SK-N-SH treated with all-trans-retinoic acid at 6 μM for 48 hours (cell line): ENCODE measurements around the gene IGSF5.

Source experiments
- ATAC-seq: fragments of 200-7000 bp; cut with Tn5 transposase; 3 replicates; pipeline ENCODE4 v1.9.1; 2020; ENCODE audit warnings: mild to moderate bottlenecking, moderate library complexity
- ARNTL ChIP-seq: fragments of 450-650 bp; formaldehyde crosslinking; IDR thresholded peaks from 2 replicates; pipeline ENCODE4 v1.5.0; 2020; ENCODE audit warnings: low read depth, mild to moderate bottlenecking, moderate library complexity, borderline replicate concordance
- ESRRG ChIP-seq: fragments of 250-450 bp; sonication (Bioruptor Pico); IDR thresholded peaks from 2 replicates; pipeline ENCODE4 v1.6.1; 2021; ENCODE audit warnings: mild to moderate bottlenecking
- GLIS3 ChIP-seq: fragments of 250-450 bp; sonication (Bioruptor Pico); IDR thresholded peaks from 2 replicates; pipeline ENCODE4 v1.5.0; 2020; ENCODE audit warnings: mild to moderate bottlenecking, moderate library complexity
- OSR1 ChIP-seq: fragments of 250-450 bp; sonication (Bioruptor Pico); IDR thresholded peaks from 2 replicates; pipeline ENCODE4 v1.8.0; 2022; ENCODE audit warnings: moderate library complexity, mild to moderate bottlenecking, inconsistent platforms
- PPARA ChIP-seq: fragments of 250-450 bp; sonication (Bioruptor Pico); IDR thresholded peaks from 2 replicates; pipeline ENCODE4 v1.5.0; 2020; ENCODE audit warnings: mild to moderate bottlenecking, borderline replicate concordance
- RARB ChIP-seq: fragments of 250-450 bp; sonication (Bioruptor Pico); IDR thresholded peaks from 2 replicates; pipeline ENCODE4 v1.8.0; 2021; ENCODE audit warnings: mild to moderate bottlenecking, moderate library complexity
- SNAI2 ChIP-seq: fragments of 250-450 bp; sonication (Bioruptor Pico); IDR thresholded peaks from 2 replicates; pipeline ENCODE4 v1.5.0; 2020; ENCODE audit warnings: mild to moderate bottlenecking, moderate library complexity
- TOX ChIP-seq: fragments of 250-450 bp; sonication (Bioruptor Pico); IDR thresholded peaks from 2 replicates; pipeline ENCODE4 v1.8.0; 2021; ENCODE audit warnings: mild to moderate bottlenecking, moderate library complexity, borderline replicate concordance
- ZC3H10 ChIP-seq: fragments of 250-450 bp; sonication (Bioruptor Pico); IDR thresholded peaks from 2 replicates; pipeline ENCODE4 v1.5.1; 2021; ENCODE audit warnings: mild to moderate bottlenecking, moderate library complexity
- ZNF565 ChIP-seq: fragments of 450-650 bp; formaldehyde crosslinking; conservative IDR thresholded peaks from 2 replicates; pipeline ENCODE4 v1.5.0; 2020; ENCODE audit warnings: low read depth, mild to moderate bottlenecking, moderate library complexity
- ZNF70 ChIP-seq: fragments of 450-650 bp; formaldehyde crosslinking; IDR thresholded peaks from 2 replicates; pipeline ENCODE4 v1.5.0; 2020; ENCODE audit warnings: mild to moderate bottlenecking, moderate library complexity
- ZNF8 ChIP-seq: fragments of 450-650 bp; formaldehyde crosslinking; IDR thresholded peaks from 2 replicates; pipeline ENCODE4 v1.5.0; 2020; ENCODE audit warnings: mild to moderate bottlenecking, moderate library complexity
- TF ChIP-seq, protein P1 (sequence below): fragments of 250-450 bp; sonication (Bioruptor Pico); IDR thresholded peaks from 2 replicates; pipeline ENCODE4 v1.5.0; 2020; ENCODE audit warnings: mild to moderate bottlenecking, moderate library complexity
- TF ChIP-seq, protein P2 (sequence below): fragments of 250-450 bp; sonication (Bioruptor Pico); IDR thresholded peaks from 2 replicates; pipeline ENCODE4 v1.5.1; 2021; ENCODE audit warnings: mild to moderate bottlenecking, moderate library complexity
- TF ChIP-seq, protein P3 (sequence below): fragments of 250-450 bp; sonication (Bioruptor Pico); IDR thresholded peaks from 2 replicates; pipeline ENCODE4 v1.8.0; 2021; ENCODE audit warnings: low read depth, mild to moderate bottlenecking, moderate library complexity, borderline replicate concordance
- TF ChIP-seq, protein P4 (sequence below): fragments of 250-450 bp; sonication (Bioruptor Pico); IDR thresholded peaks from 2 replicates; pipeline ENCODE4 v1.8.0; 2020; ENCODE audit warnings: mild to moderate bottlenecking, moderate library complexity, borderline replicate concordance

Gene IGSF5

DNA sequence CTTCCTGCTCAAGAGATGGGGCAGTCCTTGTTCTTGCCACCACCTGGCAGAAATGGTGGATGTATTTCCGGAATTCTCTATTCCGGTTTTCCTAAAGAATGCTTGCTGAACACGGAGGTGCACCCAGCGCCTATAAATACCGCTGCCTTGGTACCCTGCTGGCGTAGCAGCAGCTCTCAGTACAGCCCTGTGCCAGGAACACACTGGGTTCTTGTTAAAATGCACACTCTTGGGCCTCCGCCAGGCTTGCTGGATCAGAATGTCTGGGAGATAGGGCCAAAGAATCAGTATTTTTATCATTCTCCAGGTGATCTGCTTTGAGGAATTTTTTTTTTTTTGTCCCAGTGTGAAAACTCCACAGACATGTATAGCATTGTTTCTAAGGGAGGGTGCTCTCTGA is 54.2 kb downstream of the IGSF5 start (continued):
- TF ChIP-seq, protein P1, sequence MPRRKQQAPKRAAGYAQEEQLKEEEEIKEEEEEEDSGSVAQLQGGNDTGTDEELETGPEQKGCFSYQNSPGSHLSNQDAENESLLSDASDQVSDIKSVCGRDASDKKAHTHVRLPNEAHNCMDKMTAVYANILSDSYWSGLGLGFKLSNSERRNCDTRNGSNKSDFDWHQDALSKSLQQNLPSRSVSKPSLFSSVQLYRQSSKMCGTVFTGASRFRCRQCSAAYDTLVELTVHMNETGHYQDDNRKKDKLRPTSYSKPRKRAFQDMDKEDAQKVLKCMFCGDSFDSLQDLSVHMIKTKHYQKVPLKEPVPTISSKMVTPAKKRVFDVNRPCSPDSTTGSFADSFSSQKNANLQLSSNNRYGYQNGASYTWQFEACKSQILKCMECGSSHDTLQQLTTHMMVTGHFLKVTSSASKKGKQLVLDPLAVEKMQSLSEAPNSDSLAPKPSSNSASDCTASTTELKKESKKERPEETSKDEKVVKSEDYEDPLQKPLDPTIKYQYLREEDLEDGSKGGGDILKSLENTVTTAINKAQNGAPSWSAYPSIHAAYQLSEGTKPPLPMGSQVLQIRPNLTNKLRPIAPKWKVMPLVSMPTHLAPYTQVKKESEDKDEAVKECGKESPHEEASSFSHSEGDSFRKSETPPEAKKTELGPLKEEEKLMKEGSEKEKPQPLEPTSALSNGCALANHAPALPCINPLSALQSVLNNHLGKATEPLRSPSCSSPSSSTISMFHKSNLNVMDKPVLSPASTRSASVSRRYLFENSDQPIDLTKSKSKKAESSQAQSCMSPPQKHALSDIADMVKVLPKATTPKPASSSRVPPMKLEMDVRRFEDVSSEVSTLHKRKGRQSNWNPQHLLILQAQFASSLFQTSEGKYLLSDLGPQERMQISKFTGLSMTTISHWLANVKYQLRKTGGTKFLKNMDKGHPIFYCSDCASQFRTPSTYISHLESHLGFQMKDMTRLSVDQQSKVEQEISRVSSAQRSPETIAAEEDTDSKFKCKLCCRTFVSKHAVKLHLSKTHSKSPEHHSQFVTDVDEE (CRISPR knock-in tag) = no peak
- TF ChIP-seq ZNF565 (CRISPR knock-in tag) (no peak), ZNF8 (CRISPR knock-in tag) (no peak), OSR1 (CRISPR knock-in tag) (no peak), TOX (CRISPR knock-in tag) (no peak)
- TF ChIP-seq, protein P2, sequence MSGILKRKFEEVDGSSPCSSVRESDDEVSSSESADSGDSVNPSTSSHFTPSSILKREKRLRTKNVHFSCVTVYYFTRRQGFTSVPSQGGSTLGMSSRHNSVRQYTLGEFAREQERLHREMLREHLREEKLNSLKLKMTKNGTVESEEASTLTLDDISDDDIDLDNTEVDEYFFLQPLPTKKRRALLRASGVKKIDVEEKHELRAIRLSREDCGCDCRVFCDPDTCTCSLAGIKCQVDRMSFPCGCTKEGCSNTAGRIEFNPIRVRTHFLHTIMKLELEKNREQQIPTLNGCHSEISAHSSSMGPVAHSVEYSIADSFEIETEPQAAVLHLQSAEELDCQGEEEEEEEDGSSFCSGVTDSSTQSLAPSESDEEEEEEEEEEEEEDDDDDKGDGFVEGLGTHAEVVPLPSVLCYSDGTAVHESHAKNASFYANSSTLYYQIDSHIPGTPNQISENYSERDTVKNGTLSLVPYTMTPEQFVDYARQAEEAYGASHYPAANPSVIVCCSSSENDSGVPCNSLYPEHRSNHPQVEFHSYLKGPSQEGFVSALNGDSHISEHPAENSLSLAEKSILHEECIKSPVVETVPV (CRISPR knock-in tag) = no peak

DNA sequence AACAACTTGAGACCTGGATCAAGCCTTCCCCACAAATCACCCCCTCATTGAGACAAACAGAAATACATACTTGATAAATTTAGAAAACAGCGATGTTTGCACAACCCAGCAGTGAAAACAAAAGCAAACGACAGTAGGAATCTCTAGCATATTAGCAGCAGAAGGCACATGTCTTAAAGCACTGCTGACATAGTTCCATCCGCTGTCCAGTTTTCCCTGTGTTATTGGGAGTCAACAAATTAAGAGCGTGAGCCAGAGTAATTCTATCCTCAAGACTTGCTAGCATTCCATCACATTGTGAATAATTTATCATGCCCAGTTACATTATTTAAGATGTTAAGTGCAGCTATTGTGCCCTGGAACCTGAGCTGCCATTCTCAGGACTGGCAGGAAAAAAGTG is 55.3 kb downstream of the IGSF5 start:
- TF ChIP-seq OSR1 (CRISPR knock-in tag) = no peak
- TF ChIP-seq GLIS3 = no peak
- TF ChIP-seq, protein P2 (CRISPR knock-in tag) = no peak
- TF ChIP-seq, protein P3, sequence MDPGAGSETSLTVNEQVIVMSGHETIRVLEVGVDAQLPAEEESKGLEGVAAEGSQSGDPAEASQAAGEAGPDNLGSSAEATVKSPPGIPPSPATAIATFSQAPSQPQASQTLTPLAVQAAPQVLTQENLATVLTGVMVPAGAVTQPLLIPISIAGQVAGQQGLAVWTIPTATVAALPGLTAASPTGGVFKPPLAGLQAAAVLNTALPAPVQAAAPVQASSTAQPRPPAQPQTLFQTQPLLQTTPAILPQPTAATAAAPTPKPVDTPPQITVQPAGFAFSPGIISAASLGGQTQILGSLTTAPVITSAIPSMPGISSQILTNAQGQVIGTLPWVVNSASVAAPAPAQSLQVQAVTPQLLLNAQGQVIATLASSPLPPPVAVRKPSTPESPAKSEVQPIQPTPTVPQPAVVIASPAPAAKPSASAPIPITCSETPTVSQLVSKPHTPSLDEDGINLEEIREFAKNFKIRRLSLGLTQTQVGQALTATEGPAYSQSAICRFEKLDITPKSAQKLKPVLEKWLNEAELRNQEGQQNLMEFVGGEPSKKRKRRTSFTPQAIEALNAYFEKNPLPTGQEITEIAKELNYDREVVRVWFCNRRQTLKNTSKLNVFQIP (CRISPR knock-in tag) = no peak
- no peak for TF ChIP-seq PPARA (CRISPR knock-in tag)
- TF ChIP-seq ARNTL (CRISPR knock-in tag) = no peak
- TF ChIP-seq ESRRG = no peak
- TF ChIP-seq RARB (CRISPR knock-in tag) = no peak
- TF ChIP-seq, protein P1 (CRISPR knock-in tag) = no peak
- ATAC-seq = no peak

DNA sequence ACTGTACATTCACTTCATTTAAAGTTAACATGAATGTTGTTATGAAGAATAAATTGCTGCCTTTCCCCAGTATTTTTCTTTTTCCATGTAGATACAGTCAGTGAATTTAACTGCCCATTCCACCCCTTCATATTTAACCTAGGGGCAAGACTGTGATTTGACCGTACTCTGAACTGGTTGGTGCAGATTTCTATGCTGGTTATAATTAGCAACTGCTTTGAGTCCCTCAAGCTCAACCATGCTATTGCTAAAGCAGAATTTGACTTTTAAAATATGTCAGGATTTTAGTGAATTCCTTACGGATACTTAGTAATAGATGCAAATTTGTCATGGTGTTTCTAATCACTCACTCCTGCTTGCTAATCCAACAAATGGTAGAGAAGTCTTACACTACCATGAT is 57.2 kb downstream of the IGSF5 start:
- no peak for ATAC-seq
- TF ChIP-seq TOX (CRISPR knock-in tag) (no peak), ZNF70 (no peak), RARB (CRISPR knock-in tag) (no peak), OSR1 (CRISPR knock-in tag) (no peak), ARNTL (CRISPR knock-in tag) (no peak), ZNF565 (CRISPR knock-in tag) (no peak), SNAI2 (CRISPR knock-in tag) (no peak), ZC3H10 (CRISPR knock-in tag) (no peak)
- TF ChIP-seq, all 23 proteins: peak for 0

DNA sequence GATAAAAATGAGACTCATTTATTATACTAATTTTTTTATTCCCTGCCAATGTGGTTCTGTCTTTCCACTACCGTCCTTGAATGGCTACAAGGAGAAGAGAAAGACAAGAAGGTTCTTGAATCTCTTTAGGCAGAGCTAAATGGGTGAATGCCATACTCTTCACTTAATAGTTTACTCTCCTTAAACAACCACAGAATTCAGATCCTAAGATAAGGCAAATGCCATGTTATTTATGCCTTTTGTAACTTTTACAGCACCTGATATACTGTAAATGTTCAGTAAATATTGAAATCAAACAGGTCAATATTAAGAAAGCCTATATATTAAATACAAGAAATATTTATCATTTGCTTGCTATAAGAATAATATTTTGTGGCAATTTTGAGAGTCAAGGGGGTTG is 58.4 kb downstream of the IGSF5 start:
- TF ChIP-seq, protein P4, sequence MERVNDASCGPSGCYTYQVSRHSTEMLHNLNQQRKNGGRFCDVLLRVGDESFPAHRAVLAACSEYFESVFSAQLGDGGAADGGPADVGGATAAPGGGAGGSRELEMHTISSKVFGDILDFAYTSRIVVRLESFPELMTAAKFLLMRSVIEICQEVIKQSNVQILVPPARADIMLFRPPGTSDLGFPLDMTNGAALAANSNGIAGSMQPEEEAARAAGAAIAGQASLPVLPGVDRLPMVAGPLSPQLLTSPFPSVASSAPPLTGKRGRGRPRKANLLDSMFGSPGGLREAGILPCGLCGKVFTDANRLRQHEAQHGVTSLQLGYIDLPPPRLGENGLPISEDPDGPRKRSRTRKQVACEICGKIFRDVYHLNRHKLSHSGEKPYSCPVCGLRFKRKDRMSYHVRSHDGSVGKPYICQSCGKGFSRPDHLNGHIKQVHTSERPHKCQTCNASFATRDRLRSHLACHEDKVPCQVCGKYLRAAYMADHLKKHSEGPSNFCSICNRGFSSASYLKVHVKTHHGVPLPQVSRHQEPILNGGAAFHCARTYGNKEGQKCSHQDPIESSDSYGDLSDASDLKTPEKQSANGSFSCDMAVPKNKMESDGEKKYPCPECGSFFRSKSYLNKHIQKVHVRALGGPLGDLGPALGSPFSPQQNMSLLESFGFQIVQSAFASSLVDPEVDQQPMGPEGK (CRISPR knock-in tag) = no peak
- ATAC-seq = no peak
